AG09309 (cell line): ENCODE data around the gene TTLL5.
A peak's percentile ranks its signal among the peaks of the same experiment; 100 is the strongest.

Experiments used
- DNase-seq: peaks from one replicate; pipeline ENCODE4 v3.0.0-alpha.2; 2010; ENCODE audit warnings: low read depth
- H3K4me3 ChIP-seq: 2 replicates; pipeline ENCODE4 v1.5.1; 2011; ENCODE audit warnings: mild to moderate bottlenecking, low read depth, low read length, moderate library complexity; ENCODE audit not compliant: control insufficient read depth
- TF ChIP-seq, protein P1 (sequence below): IDR thresholded peaks from 2 replicates; pipeline ENCODE4 v1.5.1; 2011; ENCODE audit warnings: mild to moderate bottlenecking, low read depth, low read length, inconsistent platforms; ENCODE audit not compliant: insufficient read depth, control insufficient read depth; ENCODE audit errors: missing control alignments

TTLL5 gene

GRCh38 chr14:75702616-75703261, 41.7 kb downstream of the TTLL5 start:
- DNase-seq, result no peak
- no peak overlapping the region for H3K4me3 ChIP-seq
- TF ChIP-seq, protein P1, sequence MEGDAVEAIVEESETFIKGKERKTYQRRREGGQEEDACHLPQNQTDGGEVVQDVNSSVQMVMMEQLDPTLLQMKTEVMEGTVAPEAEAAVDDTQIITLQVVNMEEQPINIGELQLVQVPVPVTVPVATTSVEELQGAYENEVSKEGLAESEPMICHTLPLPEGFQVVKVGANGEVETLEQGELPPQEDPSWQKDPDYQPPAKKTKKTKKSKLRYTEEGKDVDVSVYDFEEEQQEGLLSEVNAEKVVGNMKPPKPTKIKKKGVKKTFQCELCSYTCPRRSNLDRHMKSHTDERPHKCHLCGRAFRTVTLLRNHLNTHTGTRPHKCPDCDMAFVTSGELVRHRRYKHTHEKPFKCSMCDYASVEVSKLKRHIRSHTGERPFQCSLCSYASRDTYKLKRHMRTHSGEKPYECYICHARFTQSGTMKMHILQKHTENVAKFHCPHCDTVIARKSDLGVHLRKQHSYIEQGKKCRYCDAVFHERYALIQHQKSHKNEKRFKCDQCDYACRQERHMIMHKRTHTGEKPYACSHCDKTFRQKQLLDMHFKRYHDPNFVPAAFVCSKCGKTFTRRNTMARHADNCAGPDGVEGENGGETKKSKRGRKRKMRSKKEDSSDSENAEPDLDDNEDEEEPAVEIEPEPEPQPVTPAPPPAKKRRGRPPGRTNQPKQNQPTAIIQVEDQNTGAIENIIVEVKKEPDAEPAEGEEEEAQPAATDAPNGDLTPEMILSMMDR, result no peak

DNA sequence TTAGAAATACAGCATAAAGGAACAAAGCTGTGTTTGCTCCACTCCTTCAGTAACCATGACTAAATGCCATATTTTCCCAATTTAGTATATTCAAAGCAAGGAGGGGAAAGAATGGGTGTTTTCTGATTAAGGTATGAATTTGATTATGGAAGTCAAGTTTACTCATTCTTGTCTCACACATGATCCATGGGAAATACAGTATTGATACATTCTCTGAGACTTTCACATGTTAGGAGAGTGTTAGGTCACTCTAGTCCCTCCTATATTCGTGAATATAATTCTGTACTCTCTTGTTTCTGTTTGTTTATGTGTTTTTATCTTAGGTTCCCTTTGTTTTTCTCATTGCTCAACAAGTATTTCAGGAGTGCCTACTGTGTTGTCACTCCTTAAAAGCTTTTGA, 42.4 kb downstream of the TTLL5 start:
- TF ChIP-seq, protein P1, result no peak
- no peak for DNase-seq

DNA sequence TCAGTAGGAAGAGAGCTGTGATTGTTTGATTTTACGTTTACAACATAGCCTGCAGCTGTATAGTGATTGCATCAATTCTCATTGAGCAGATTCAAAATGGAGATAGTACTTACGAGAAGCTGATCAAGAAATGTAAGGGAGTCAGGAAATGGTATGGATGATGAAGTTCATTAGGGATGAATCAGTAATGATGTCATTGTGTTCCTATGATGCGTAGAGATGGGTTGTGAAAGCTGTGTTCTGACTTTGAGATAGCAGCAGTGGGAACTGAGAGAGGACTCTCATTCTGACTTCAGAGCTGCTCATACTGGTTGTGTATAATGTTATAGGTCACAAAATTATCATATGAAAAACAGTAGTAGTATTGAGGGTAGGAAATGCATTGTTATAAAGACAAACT, 44.0 kb downstream of the TTLL5 start:
- no peak for DNase-seq
- TF ChIP-seq, protein P1, result no peak

More for the DNA sequence above, 42.4 kb downstream of the TTLL5 start:
- H3K4me3 ChIP-seq, result no peak overlapping the region

GRCh38 chr14:75709207-75709812, 48.3 kb downstream of the TTLL5 start:
- TF ChIP-seq, protein P1, result peak; percentile 73
- no peak overlapping the region for H3K4me3 ChIP-seq
- peak; percentile 64 for DNase-seq

More for the DNA sequence above, 44.0 kb downstream of the TTLL5 start:
- H3K4me3 ChIP-seq, result no peak overlapping the region

GRCh38 chr14:75711105-75711795, 50.2 kb downstream of the TTLL5 start:
- TF ChIP-seq, protein P1, result peak; percentile 93
- peak; percentile 29 for DNase-seq
- no peak overlapping the region for H3K4me3 ChIP-seq

DNA sequence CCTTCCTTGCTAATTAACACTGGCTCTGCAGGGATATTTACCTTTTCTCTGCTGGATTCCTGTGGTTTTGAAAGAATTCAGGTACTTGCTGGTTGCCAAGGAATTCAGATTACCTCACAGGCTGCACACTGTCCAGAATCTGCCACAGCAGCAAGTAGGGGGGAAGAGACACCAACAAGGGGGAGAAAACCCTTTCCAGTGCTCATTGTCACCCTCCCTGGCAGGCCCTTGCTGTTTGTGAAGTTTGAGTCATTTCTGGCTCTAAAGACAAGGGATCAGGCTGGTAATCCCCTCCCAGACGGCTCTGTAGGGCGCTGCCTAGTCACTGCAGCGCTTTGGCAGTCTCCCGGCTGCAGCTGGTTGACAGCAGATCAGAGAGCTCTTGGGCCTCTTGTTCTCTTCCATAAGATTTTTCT, 50.8 kb downstream of the TTLL5 start:
- DNase-seq, result peak; percentile 55
- TF ChIP-seq, protein P1, result no peak
- H3K4me3 ChIP-seq, result no peak overlapping the region
